OCI-LY7 (cell line): ENCODE data around the gene SH3GL2.

Source experiments
- EZH2phosphoT487 ChIP-seq: fragments of 200-600 bp; sonication (generic); IDR thresholded peaks from 2 replicates; pipeline ENCODE4 v1.6.1; 2018; ENCODE audit warnings: low read depth, borderline replicate concordance, mild to moderate bottlenecking, mixed run types, antibody characterized with exemption, low read length, moderate library complexity, mixed read lengths
- TF ChIP-seq, protein P1 (sequence below): fragments of 200-600 bp; sonication (generic); conservative IDR thresholded peaks from 2 replicates; pipeline ENCODE4 v1.5.1; 2014; ENCODE audit warnings: mild to moderate bottlenecking, antibody characterized with exemption, low read length, moderate library complexity, mixed read lengths

DNA sequence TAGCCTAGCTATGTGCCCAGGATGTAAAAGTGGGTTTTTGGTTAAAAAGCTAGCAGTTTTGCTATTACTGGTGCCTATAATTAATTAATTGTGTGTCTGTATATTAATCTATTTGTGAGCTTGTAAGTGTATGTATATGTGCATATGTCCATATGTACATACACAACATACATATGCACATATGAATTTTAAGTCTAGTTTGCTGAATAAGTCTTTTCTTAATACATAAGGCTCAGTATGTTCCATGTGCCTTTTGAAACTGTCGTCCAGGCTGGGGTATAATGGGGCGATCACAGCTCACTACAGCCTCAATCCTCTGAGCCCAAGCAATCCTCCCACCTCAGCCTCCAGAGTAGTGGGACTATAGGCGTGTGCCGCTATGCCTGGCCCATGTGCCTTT lies 10.1 kb downstream of the SH3GL2 start:
- TF ChIP-seq, protein P1, sequence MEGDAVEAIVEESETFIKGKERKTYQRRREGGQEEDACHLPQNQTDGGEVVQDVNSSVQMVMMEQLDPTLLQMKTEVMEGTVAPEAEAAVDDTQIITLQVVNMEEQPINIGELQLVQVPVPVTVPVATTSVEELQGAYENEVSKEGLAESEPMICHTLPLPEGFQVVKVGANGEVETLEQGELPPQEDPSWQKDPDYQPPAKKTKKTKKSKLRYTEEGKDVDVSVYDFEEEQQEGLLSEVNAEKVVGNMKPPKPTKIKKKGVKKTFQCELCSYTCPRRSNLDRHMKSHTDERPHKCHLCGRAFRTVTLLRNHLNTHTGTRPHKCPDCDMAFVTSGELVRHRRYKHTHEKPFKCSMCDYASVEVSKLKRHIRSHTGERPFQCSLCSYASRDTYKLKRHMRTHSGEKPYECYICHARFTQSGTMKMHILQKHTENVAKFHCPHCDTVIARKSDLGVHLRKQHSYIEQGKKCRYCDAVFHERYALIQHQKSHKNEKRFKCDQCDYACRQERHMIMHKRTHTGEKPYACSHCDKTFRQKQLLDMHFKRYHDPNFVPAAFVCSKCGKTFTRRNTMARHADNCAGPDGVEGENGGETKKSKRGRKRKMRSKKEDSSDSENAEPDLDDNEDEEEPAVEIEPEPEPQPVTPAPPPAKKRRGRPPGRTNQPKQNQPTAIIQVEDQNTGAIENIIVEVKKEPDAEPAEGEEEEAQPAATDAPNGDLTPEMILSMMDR = no peak
- no peak for TF ChIP-seq EZH2phosphoT487
